GM20000 (cell line): ENCODE measurements around the gene UBE2G2.

Source experiments
- DNase-seq: peaks from one replicate; pipeline ENCODE4 v3.0.0; 2012; ENCODE audit warnings: low spot score
- TF ChIP-seq, protein P1 (sequence below): IDR thresholded peaks from 2 replicates; pipeline ENCODE4 v1.5.1; 2012; ENCODE audit warnings: mild to moderate bottlenecking, control low read depth; ENCODE audit errors: extremely low read depth, missing control alignments

UBE2G2 gene

DNA sequence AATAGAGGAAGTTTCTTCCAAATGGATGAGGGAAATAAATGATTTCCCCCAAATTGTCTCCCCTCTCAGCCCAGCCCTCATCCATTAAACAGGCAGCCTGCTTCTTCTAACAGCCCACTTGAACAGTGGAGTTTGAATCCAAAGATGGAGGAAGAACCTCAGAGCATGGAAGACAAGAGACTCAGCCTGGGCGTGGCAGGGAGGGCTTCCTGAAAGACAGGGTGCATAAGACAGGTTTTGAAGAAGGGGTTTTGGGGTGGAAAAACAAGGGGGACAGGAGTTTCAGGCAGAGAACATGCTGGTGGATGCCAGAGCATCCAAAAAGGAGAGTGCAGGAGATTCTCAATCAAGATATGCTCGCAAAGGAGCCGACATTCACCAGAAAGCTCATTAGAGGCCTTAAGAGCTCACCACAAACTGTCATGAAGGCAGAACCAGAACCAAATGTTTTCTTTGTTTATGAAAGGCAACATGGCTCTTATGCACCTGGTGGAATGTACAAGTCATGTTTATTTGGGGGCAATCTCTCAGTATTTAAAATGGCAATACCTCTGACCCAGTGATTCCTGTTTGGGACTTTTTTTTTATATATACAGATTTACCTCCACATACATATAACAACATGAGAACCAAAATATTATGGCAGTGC is 63.8 kb downstream of the UBE2G2 start:
- DNase-seq, result no peak
- TF ChIP-seq, protein P1, sequence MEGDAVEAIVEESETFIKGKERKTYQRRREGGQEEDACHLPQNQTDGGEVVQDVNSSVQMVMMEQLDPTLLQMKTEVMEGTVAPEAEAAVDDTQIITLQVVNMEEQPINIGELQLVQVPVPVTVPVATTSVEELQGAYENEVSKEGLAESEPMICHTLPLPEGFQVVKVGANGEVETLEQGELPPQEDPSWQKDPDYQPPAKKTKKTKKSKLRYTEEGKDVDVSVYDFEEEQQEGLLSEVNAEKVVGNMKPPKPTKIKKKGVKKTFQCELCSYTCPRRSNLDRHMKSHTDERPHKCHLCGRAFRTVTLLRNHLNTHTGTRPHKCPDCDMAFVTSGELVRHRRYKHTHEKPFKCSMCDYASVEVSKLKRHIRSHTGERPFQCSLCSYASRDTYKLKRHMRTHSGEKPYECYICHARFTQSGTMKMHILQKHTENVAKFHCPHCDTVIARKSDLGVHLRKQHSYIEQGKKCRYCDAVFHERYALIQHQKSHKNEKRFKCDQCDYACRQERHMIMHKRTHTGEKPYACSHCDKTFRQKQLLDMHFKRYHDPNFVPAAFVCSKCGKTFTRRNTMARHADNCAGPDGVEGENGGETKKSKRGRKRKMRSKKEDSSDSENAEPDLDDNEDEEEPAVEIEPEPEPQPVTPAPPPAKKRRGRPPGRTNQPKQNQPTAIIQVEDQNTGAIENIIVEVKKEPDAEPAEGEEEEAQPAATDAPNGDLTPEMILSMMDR, result no peak

GRCh38 chr21:44736291-44737004 is 65.2 kb downstream of the UBE2G2 start:
- TF ChIP-seq, protein P1, result no peak
- DNase-seq, result no peak

- no peak for DNase-seq
These were observed 65.8 kb downstream of the UBE2G2 start for GRCh38 chr21:44735821-44736220.

GRCh38 chr21:44734841-44735240 is 66.8 kb downstream of the UBE2G2 start:
- no peak for DNase-seq
- TF ChIP-seq, protein P1, result no peak

More at GRCh38 chr21:44735821-44736220, 65.8 kb downstream of the UBE2G2 start:
- TF ChIP-seq, protein P1, result no peak

DNA sequence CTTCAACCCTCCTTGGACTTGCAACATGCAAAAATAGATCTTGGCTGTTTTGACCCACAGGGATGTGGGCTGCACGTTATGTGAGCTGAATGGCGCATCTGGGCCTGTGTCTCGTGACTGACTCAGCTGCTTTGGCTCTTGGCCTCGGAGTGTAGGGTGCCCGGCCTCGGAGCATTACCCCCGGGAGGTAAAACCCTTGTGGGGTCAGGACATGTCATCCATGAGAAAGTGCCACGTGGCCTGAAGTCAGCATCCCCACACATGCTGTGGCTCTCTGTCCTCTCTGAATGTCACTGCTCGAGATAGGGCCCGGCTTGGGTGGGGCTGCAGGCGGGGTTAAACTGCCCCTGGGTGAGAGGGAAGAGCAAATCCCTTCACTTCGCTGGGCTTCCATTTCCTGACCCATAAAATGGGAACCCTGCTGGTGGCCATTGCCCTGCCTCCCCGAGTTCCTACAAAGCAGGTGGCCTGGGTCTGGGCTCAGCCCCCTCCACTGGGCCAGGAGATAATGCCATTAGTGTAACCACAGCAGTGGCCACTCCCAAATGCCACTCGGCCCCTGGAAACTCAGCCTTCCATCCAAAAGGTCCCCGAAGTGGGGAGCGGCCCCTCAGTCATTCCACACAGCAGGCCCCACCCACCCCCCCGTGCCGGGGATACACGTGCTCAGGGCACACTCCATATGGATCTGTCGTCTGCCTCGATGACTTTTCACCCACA is 67.4 kb downstream of the UBE2G2 start:
- TF ChIP-seq, protein P1, result no peak
- DNase-seq, result no peak

DNA sequence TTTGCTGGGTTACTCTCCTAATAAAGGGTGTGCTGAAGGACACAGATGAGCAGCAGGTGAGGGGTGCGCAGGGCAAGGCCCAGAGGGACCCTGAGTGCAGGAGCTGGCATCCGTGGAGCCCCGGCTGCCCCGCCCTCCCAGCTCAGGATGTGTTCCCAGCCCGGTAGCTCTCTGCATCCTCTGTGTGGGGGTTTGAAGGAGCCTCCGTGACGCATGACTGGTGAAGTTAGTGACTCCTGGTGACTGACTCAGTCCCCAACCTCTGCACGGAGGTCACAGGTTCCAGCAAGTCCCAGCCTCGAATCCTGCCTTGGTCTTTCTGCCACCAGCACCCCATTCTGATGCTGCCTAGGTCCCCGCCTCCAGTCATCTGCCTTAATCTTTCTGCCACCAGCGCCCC is 68.7 kb downstream of the UBE2G2 start:
- DNase-seq, result no peak

More for the DNA sequence above, 68.7 kb downstream of the UBE2G2 start:
- TF ChIP-seq, protein P1, result no peak
